Measurements from ENCODE around the gene PRKCQ.

Gene PRKCQ

DNA sequence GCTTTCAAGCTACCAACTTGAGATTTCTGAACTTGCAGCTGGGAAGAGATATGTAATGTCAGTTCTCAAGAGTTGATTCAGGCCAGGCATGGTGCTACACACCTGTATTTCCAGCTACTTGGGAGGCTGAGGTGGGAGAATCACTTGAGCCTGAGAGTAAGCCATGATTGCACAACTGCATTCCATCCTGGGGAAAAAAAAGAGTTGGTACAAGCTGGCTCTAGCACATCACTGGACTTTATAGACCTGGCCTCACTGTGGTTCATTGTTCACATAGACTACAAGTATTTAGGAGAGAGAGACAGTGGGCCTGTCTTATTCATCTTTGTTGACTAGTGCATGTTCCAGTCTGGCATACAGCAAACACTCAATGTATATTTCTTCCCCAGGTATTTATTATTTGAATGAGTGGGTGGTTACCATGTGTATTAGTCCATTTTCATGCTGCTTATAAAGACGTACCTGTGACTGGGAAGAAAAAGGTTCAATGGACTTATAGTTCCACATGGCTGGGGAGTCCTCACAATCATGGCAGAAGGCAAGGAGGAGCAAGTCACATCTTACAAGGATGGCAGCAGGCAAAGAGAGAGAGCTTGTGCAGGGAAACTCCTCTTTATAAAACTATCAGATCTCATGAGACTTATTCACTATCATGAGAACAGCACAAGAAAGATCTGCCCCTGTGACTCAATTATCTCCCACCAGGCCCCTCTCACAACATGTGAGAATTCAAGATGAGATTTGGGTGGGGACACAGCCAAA, 200.9 kb downstream of the PRKCQ start:
- no peak overlapping the region for H3K4me3 ChIP-seq (ENCODE audit: low read depth, low read length)
- DNase-seq (ENCODE audit: low read depth), result no peak
